ENCODE measurements around the gene PRKAG2.

DNA sequence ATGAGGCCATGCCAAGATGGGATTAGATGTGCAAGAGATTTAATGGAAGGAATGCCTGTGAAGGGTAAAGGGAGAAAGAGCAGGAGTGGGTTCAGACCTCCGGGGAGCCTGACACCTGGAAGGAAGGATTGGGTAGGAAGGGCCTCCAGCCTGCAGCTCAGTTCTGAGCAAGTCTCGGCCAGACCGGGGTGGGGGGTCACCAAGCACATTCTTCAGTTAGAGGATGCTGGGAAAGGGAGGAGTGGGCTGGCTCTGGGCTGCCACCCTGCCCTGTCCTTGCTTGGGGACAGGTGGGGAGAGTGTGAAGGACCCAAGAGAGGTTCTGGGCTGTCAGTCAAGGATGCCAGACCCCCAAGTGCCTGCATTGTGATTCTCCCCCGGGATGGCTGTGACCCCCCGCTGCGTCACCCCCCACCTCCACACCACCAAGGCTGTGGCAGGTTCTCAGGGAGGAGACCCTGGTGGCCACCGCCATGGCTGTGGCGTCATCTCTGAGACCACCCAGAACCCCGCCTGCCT is 16.5 kb upstream of the PRKAG2 start:
- TF ChIP-seq, protein P1, sequence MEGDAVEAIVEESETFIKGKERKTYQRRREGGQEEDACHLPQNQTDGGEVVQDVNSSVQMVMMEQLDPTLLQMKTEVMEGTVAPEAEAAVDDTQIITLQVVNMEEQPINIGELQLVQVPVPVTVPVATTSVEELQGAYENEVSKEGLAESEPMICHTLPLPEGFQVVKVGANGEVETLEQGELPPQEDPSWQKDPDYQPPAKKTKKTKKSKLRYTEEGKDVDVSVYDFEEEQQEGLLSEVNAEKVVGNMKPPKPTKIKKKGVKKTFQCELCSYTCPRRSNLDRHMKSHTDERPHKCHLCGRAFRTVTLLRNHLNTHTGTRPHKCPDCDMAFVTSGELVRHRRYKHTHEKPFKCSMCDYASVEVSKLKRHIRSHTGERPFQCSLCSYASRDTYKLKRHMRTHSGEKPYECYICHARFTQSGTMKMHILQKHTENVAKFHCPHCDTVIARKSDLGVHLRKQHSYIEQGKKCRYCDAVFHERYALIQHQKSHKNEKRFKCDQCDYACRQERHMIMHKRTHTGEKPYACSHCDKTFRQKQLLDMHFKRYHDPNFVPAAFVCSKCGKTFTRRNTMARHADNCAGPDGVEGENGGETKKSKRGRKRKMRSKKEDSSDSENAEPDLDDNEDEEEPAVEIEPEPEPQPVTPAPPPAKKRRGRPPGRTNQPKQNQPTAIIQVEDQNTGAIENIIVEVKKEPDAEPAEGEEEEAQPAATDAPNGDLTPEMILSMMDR (conservative IDR thresholded peaks at IDR 0.05; ENCODE audit: low read depth, low read length): no peak
- TF ChIP-seq EZH2phosphoT487 (IDR thresholded peaks at IDR 0.05; ENCODE audit: borderline replicate concordance, low read length): no peak
- no peak for TF ChIP-seq EZH2 (IDR thresholded peaks at IDR 0.05; ENCODE audit: low read length, unreplicated experiment)

Data from PC-3 (cell line).